VCaP (cell line): ENCODE results near the gene EGFLAM.

Source experiments
- H3K27ac ChIP-seq: fragments of 450-650 bp; 2 replicates; pipeline ENCODE4 v1.5.1; 2017
- CTCF ChIP-seq: fragments of 450-650 bp; conservative IDR thresholded peaks from 2 replicates; pipeline ENCODE4 v1.5.1; 2017; ENCODE audit warnings: mild to moderate bottlenecking, moderate library complexity

Gene EGFLAM

GRCh38 chr5:38341641-38342040 lies 83.3 kb downstream of the EGFLAM start:
- H3K27ac ChIP-seq, result no peak overlapping the region

GRCh38 chr5:38342261-38342660 lies 83.9 kb downstream of the EGFLAM start:
- no peak overlapping the region for H3K27ac ChIP-seq
- TF ChIP-seq CTCF, result no peak

More at GRCh38 chr5:38341641-38342040, 83.3 kb downstream of the EGFLAM start:
- no peak for TF ChIP-seq CTCF

- TF ChIP-seq CTCF, result no peak
- H3K27ac ChIP-seq, result no peak overlapping the region
These were observed 86.5 kb downstream of the EGFLAM start for GRCh38 chr5:38344891-38345290.

- TF ChIP-seq CTCF, result no peak
- H3K27ac ChIP-seq, result no peak overlapping the region
These were observed 88.2 kb downstream of the EGFLAM start for GRCh38 chr5:38346593-38346992.

GRCh38 chr5:38347040-38347763 lies 88.8 kb downstream of the EGFLAM start:
- no peak for TF ChIP-seq CTCF
- H3K27ac ChIP-seq, result no peak overlapping the region

- no peak for TF ChIP-seq CTCF
- H3K27ac ChIP-seq, result no peak overlapping the region
These were observed 89.5 kb downstream of the EGFLAM start for GRCh38 chr5:38347896-38348295.

- no peak overlapping the region for H3K27ac ChIP-seq
- TF ChIP-seq CTCF, result no peak
These were observed 102.1 kb downstream of the EGFLAM start for GRCh38 chr5:38360323-38361061.
